HTR-8/SVneo (cell line): ENCODE measurements around the gene CARM1.

Experiments
- DNase-seq: peaks from one replicate; pipeline ENCODE4 v3.0.0; 2011; ENCODE audit warnings: low spot score, mixed read lengths; ENCODE audit not compliant: insufficient read length
- FAIRE-seq: peaks from 2 replicates; lab custom pipeline; 2011; peaks lifted over from hg19 to GRCh38; lab: Jason Lieb, UNC

CARM1 gene

GRCh38 chr19:10896851-10897526, 25.6 kb downstream of the CARM1 start:
- no peak for FAIRE-seq
- no peak for DNase-seq

GRCh38 chr19:10898633-10899032, 27.3 kb downstream of the CARM1 start:
- DNase-seq (no peak), FAIRE-seq (no peak)

GRCh38 chr19:10899151-10899653, 27.8 kb downstream of the CARM1 start:
- no peak for DNase-seq

GRCh38 chr19:10907925-10908324, 36.6 kb downstream of the CARM1 start:
- FAIRE-seq, result peak; percentile 26
- DNase-seq, result no peak

More at GRCh38 chr19:10899151-10899653, 27.8 kb downstream of the CARM1 start:
- no peak for FAIRE-seq

GRCh38 chr19:10908380-10908960, 37.1 kb downstream of the CARM1 start:
- FAIRE-seq, result no peak
- no peak for DNase-seq

- FAIRE-seq (no peak), DNase-seq (no peak)
These were observed 40.4 kb downstream of the CARM1 start for GRCh38 chr19:10911579-10912363.

- FAIRE-seq, result no peak
- DNase-seq, result no peak
These were observed 41.3 kb downstream of the CARM1 start for GRCh38 chr19:10912619-10913018.

- FAIRE-seq (no peak), DNase-seq (no peak)
These were observed 42.5 kb downstream of the CARM1 start for GRCh38 chr19:10913716-10914340.

- FAIRE-seq (peak; percentile 51), DNase-seq (peak; percentile 51)
These were observed 44.1 kb downstream of the CARM1 start for GRCh38 chr19:10915130-10916091.

GRCh38 chr19:10916602-10917001, 45.2 kb downstream of the CARM1 start:
- DNase-seq (no peak), FAIRE-seq (no peak)

GRCh38 chr19:10918359-10918758, 47.0 kb downstream of the CARM1 start:
- FAIRE-seq (no peak), DNase-seq (no peak)

- FAIRE-seq, result no peak
- DNase-seq, result no peak
These were observed 48.3 kb downstream of the CARM1 start for GRCh38 chr19:10919352-10920287.

- FAIRE-seq (no peak), DNase-seq (no peak)
These were observed 48.9 kb downstream of the CARM1 start for GRCh38 chr19:10920288-10920655.

GRCh38 chr19:10920781-10921180, 49.4 kb downstream of the CARM1 start:
- no peak for FAIRE-seq

GRCh38 chr19:10921199-10921909, 50.0 kb downstream of the CARM1 start:
- FAIRE-seq (no peak), DNase-seq (no peak)

More at GRCh38 chr19:10920781-10921180, 49.4 kb downstream of the CARM1 start:
- DNase-seq, result no peak

- FAIRE-seq (no peak), DNase-seq (no peak)
These were observed 50.7 kb downstream of the CARM1 start for GRCh38 chr19:10921910-10922637.

GRCh38 chr19:10922638-10923014, 51.3 kb downstream of the CARM1 start:
- no peak for FAIRE-seq
- DNase-seq, result no peak
